HUES6 (cell line): ENCODE measurements around the gene ARMS2.

Source experiments
- H3K27ac ChIP-seq: 2 replicates; pipeline ENCODE4 v1.7.0; 2013; ENCODE audit warnings: low read depth, mild to moderate bottlenecking, low read length, inconsistent platforms
- H3K27me3 ChIP-seq: 2 replicates; pipeline ENCODE4 v1.6.1; 2013; ENCODE audit warnings: low read length; ENCODE audit not compliant: control insufficient read depth, insufficient read depth
- H3K36me3 ChIP-seq: 2 replicates; pipeline ENCODE4 v1.6.1; 2013; ENCODE audit warnings: low read length; ENCODE audit not compliant: control insufficient read depth, insufficient read depth
- H3K4me1 ChIP-seq: 2 replicates; pipeline ENCODE4 v1.6.1; 2013; ENCODE audit warnings: low read length; ENCODE audit not compliant: control insufficient read depth, insufficient read depth
- H3K4me3 ChIP-seq: 2 replicates; pipeline ENCODE4 v1.5.1; 2013; ENCODE audit warnings: low read depth, low read length
- H3K9ac ChIP-seq: one replicate; pipeline ENCODE4 v1.6.1; 2013; ENCODE audit warnings: mild to moderate bottlenecking, low read length
- H3K9me3 ChIP-seq: 2 replicates; pipeline ENCODE4 v1.6.1; 2013; ENCODE audit warnings: low read depth, low read length; ENCODE audit not compliant: control insufficient read depth, insufficient read depth

The ARMS2 gene

GRCh38 chr10:122485670-122486069, 31.2 kb downstream of the ARMS2 start:
- peaks cover 13% of the 10 kb centered on the region for H3K9me3 ChIP-seq
- no peak overlapping the region for H3K27ac ChIP-seq
- no peaks in the 10 kb centered on the region for H3K27me3 ChIP-seq
- H3K4me1 ChIP-seq, result peaks cover 10% of the 10 kb centered on the region; the same call in 1 of the 2 replicates
- H3K36me3 ChIP-seq, result no peaks in the 10 kb centered on the region
- no peak overlapping the region for H3K9ac ChIP-seq
- no peak overlapping the region for H3K4me3 ChIP-seq

- H3K36me3 ChIP-seq, result no peaks in the 10 kb centered on the region
- no peak overlapping the region for H3K9ac ChIP-seq
- no peaks in the 10 kb centered on the region for H3K27me3 ChIP-seq
- peaks cover 9% of the 10 kb centered on the region for H3K9me3 ChIP-seq
- peaks cover 10% of the 10 kb centered on the region; the same call in 1 of the 2 replicates for H3K4me1 ChIP-seq
- no peak overlapping the region for H3K27ac ChIP-seq
- H3K4me3 ChIP-seq, result no peak overlapping the region
Measured at GRCh38 chr10:122486406-122487080, 32.1 kb downstream of the ARMS2 start.

GRCh38 chr10:122487174-122487765, 32.8 kb downstream of the ARMS2 start:
- Histone ChIP-seq H3K36me3 (no peaks in the 10 kb centered on the region), H3K9me3 (peaks cover 2% of the 10 kb centered on the region; the same call in 1 of the 2 replicates), H3K9ac (no peak overlapping the region), H3K27ac (no peak overlapping the region), H3K27me3 (no peaks in the 10 kb centered on the region), H3K4me1 (peaks cover 10% of the 10 kb centered on the region; the same call in 1 of the 2 replicates), H3K4me3 (no peak overlapping the region)

GRCh38 chr10:122490268-122490667, 35.8 kb downstream of the ARMS2 start:
- H3K27me3 ChIP-seq, result no peaks in the 10 kb centered on the region
- H3K4me3 ChIP-seq, result no peak overlapping the region
- no peaks in the 10 kb centered on the region for H3K9me3 ChIP-seq
- no peak overlapping the region for H3K27ac ChIP-seq
- H3K4me1 ChIP-seq, result peaks cover 10% of the 10 kb centered on the region; the same call in 1 of the 2 replicates
- no peak overlapping the region for H3K9ac ChIP-seq
- no peaks in the 10 kb centered on the region for H3K36me3 ChIP-seq

- Histone ChIP-seq H3K27me3 (no peaks in the 10 kb centered on the region), H3K27ac (no peak overlapping the region), H3K4me3 (no peak overlapping the region), H3K9me3 (no peaks in the 10 kb centered on the region), H3K4me1 (peaks cover 15% of the 10 kb centered on the region; the same call in 1 of the 2 replicates), H3K9ac (no peak overlapping the region), H3K36me3 (no peaks in the 10 kb centered on the region)
Measured at GRCh38 chr10:122490786-122491680, 36.6 kb downstream of the ARMS2 start.

- no peaks in the 10 kb centered on the region for H3K36me3 ChIP-seq
- no peak overlapping the region for H3K27ac ChIP-seq
- H3K4me3 ChIP-seq, result no peak overlapping the region
- no peak overlapping the region for H3K9ac ChIP-seq
- H3K27me3 ChIP-seq, result no peaks in the 10 kb centered on the region
- peaks cover 10% of the 10 kb centered on the region; the same call in 1 of the 2 replicates for H3K4me1 ChIP-seq
- H3K9me3 ChIP-seq, result no peaks in the 10 kb centered on the region
Measured at GRCh38 chr10:122492006-122492405, 37.6 kb downstream of the ARMS2 start.

GRCh38 chr10:122492999-122493481, 38.6 kb downstream of the ARMS2 start:
- no peak overlapping the region for H3K27ac ChIP-seq
- H3K9me3 ChIP-seq, result no peaks in the 10 kb centered on the region
- peaks cover 5% of the 10 kb centered on the region; the same call in 1 of the 2 replicates for H3K4me1 ChIP-seq
- H3K9ac ChIP-seq, result no peak overlapping the region
- H3K4me3 ChIP-seq, result no peak overlapping the region
- no peaks in the 10 kb centered on the region for H3K27me3 ChIP-seq
- no peaks in the 10 kb centered on the region for H3K36me3 ChIP-seq

GRCh38 chr10:122493761-122494160, 39.3 kb downstream of the ARMS2 start:
- H3K9me3 ChIP-seq, result no peaks in the 10 kb centered on the region
- H3K4me3 ChIP-seq, result no peak overlapping the region
- no peaks in the 10 kb centered on the region for H3K36me3 ChIP-seq
- H3K4me1 ChIP-seq, result peaks cover 5% of the 10 kb centered on the region; the same call in 1 of the 2 replicates
- no peaks in the 10 kb centered on the region for H3K27me3 ChIP-seq
- no peak overlapping the region for H3K27ac ChIP-seq
- no peak overlapping the region for H3K9ac ChIP-seq

GRCh38 chr10:122494173-122494820, 39.8 kb downstream of the ARMS2 start:
- Histone ChIP-seq H3K9me3 (no peaks in the 10 kb centered on the region), H3K27me3 (no peaks in the 10 kb centered on the region), H3K36me3 (no peaks in the 10 kb centered on the region), H3K27ac (no peak overlapping the region), H3K4me1 (peaks cover 5% of the 10 kb centered on the region; the same call in 1 of the 2 replicates), H3K9ac (no peak overlapping the region), H3K4me3 (no peak overlapping the region)

GRCh38 chr10:122494833-122495232, 40.4 kb downstream of the ARMS2 start:
- H3K36me3 ChIP-seq, result no peaks in the 10 kb centered on the region
- no peak overlapping the region for H3K27ac ChIP-seq
- H3K4me3 ChIP-seq, result no peak overlapping the region
- H3K9me3 ChIP-seq, result no peaks in the 10 kb centered on the region
- H3K4me1 ChIP-seq, result peaks cover 5% of the 10 kb centered on the region; the same call in 1 of the 2 replicates
- H3K9ac ChIP-seq, result no peak overlapping the region
- no peaks in the 10 kb centered on the region for H3K27me3 ChIP-seq
